H9 (cell line): ENCODE data around the gene CDYL2. TPM values are rescaled to one million over a fixed set of nuclear protein-coding genes. Genes with fewer than 3 reads are reported as not detected.

Source experiments
- DNase-seq: peaks from one replicate; pipeline ENCODE4 v3.0.0-alpha.2; 2017
- H2AFZ ChIP-seq: one replicate; pipeline ENCODE4 v1.6.1; 2013; ENCODE audit warnings: mild to moderate bottlenecking, low read length, control low read depth, moderate library complexity
- H2AK5ac ChIP-seq: 2 replicates; pipeline ENCODE4 v1.6.1; 2013; ENCODE audit warnings: low read length, control low read depth, mixed read lengths; ENCODE audit not compliant: insufficient read length
- H2BK120ac ChIP-seq: one replicate; pipeline ENCODE4 v1.6.1; 2013; ENCODE audit warnings: low read depth, mild to moderate bottlenecking, low read length, control low read depth, inconsistent platforms; ENCODE audit not compliant: poor library complexity, severe bottlenecking
- H2BK12ac ChIP-seq: 2 replicates; pipeline ENCODE4 v1.6.1; 2013; ENCODE audit warnings: low read length, control low read depth, mixed read lengths, low read depth; ENCODE audit not compliant: insufficient read length
- H2BK15ac ChIP-seq: 2 replicates; pipeline ENCODE4 v1.6.1; 2013; ENCODE audit warnings: low read depth, low read length, control low read depth
- H2BK20ac ChIP-seq: one replicate; pipeline ENCODE4 v1.6.1; 2013; ENCODE audit warnings: low read depth, mild to moderate bottlenecking, low read length, control low read depth, inconsistent platforms; ENCODE audit not compliant: poor library complexity, severe bottlenecking
- H2BK5ac ChIP-seq: 2 replicates; pipeline ENCODE4 v1.6.1; 2013; ENCODE audit warnings: low read length, control low read depth, mixed read lengths; ENCODE audit not compliant: insufficient read length
- H3K14ac ChIP-seq: 2 replicates; pipeline ENCODE4 v1.6.1; 2013; ENCODE audit warnings: low read length, control low read depth; ENCODE audit not compliant: insufficient read depth
- H3K18ac ChIP-seq: 2 replicates; pipeline ENCODE4 v1.6.1; 2013; ENCODE audit warnings: low read depth, mild to moderate bottlenecking, mixed read lengths, low read length, control low read depth; ENCODE audit not compliant: insufficient read length
- H3K23ac ChIP-seq: 2 replicates; pipeline ENCODE4 v1.6.1; 2013; ENCODE audit warnings: low read length, control low read depth, mixed read lengths, low read depth; ENCODE audit not compliant: insufficient read length
- H3K23me2 ChIP-seq: 2 replicates; pipeline ENCODE4 v1.6.1; 2013; ENCODE audit warnings: low read depth, mild to moderate bottlenecking, mixed read lengths, low read length, control low read depth; ENCODE audit not compliant: insufficient read length, poor library complexity, severe bottlenecking
- H3K27ac ChIP-seq: 2 replicates; pipeline ENCODE4 v1.5.1; 2013; ENCODE audit warnings: low read length, control low read depth, mixed read lengths, low read depth; ENCODE audit not compliant: insufficient read length
- H3K27me3 ChIP-seq: 2 replicates; pipeline ENCODE4 v1.6.1; 2013; ENCODE audit warnings: low read length, control low read depth, inconsistent platforms; ENCODE audit not compliant: insufficient read depth
- H3K4ac ChIP-seq: 2 replicates; pipeline ENCODE4 v1.6.1; 2013; ENCODE audit warnings: low read depth, mild to moderate bottlenecking, control low read depth, inconsistent platforms, low read length, moderate library complexity
- H3K4me1 ChIP-seq: 2 replicates; pipeline ENCODE4 v1.6.1; 2013; ENCODE audit warnings: low read length, control low read depth, inconsistent platforms; ENCODE audit not compliant: insufficient read depth
- H3K4me2 ChIP-seq: 2 replicates; pipeline ENCODE4 v1.6.1; 2013; ENCODE audit warnings: low read length, control low read depth, mixed read lengths; ENCODE audit not compliant: insufficient read length, insufficient read depth
- H3K56ac ChIP-seq: 2 replicates; pipeline ENCODE4 v1.6.1; 2013; ENCODE audit warnings: low read depth, mild to moderate bottlenecking, mixed read lengths, low read length, control low read depth; ENCODE audit not compliant: insufficient read length
- H3K79me1 ChIP-seq: 2 replicates; pipeline ENCODE4 v1.6.1; 2013; ENCODE audit warnings: low read depth, mild to moderate bottlenecking, moderate library complexity, low read length, control low read depth, inconsistent platforms; ENCODE audit not compliant: insufficient read depth, poor library complexity, severe bottlenecking
- H3K79me2 ChIP-seq: 2 replicates; pipeline ENCODE4 v1.6.1; 2013; ENCODE audit warnings: low read length, control low read depth, inconsistent platforms; ENCODE audit not compliant: insufficient read depth
- H3K9ac ChIP-seq: 2 replicates; pipeline ENCODE4 v1.6.1; 2013; ENCODE audit warnings: low read length, control low read depth, mixed read lengths; ENCODE audit not compliant: insufficient read length; ENCODE audit errors: extremely low read depth
- H3K9me3 ChIP-seq: one replicate; pipeline ENCODE4 v1.6.1; 2013; ENCODE audit warnings: low read depth, low read length, inconsistent platforms; ENCODE audit not compliant: control insufficient read depth
- H3T11ph ChIP-seq: one replicate; pipeline ENCODE4 v1.6.1; 2013; ENCODE audit warnings: mild to moderate bottlenecking, low read length, control low read depth, inconsistent platforms
- H4K20me1 ChIP-seq: one replicate; pipeline ENCODE4 v1.6.1; 2013; ENCODE audit not compliant: control insufficient read depth, insufficient read length, insufficient read depth
- H4K5ac ChIP-seq: 2 replicates; pipeline ENCODE4 v1.6.1; 2013; ENCODE audit warnings: low read depth, mild to moderate bottlenecking, mixed read lengths, low read length, control low read depth; ENCODE audit not compliant: insufficient read length
- H4K8ac ChIP-seq: replicated peaks from 2 replicates; pipeline ENCODE4 v1.6.1; 2013; ENCODE audit warnings: low read length, control low read depth, mixed read lengths, low read depth; ENCODE audit not compliant: insufficient read length
- H4K91ac ChIP-seq: 2 replicates; pipeline ENCODE4 v1.6.1; 2013; ENCODE audit warnings: low read depth, mild to moderate bottlenecking, moderate library complexity, mixed read lengths, low read length, control low read depth; ENCODE audit not compliant: insufficient read length
- H3K27ac Mint-ChIP-seq, 3 experiments: 2 replicates in 2 of 3; 3 replicates in 1 of 3; pipeline ENCODE4 v1.8.0; 2020 to 2021; ENCODE audit warnings: mixed read lengths in 3 of 3, mild to moderate bottlenecking in 1 of 3, moderate library complexity in 1 of 3
- H3K27me3 Mint-ChIP-seq: 2 replicates; pipeline ENCODE4 v1.8.0; 2021; ENCODE audit warnings: low read depth, mild to moderate bottlenecking, moderate library complexity, mixed read lengths
- H3K36me3 Mint-ChIP-seq, 3 experiments: 2 replicates in 2 of 3; 3 replicates in 1 of 3; pipeline ENCODE4 v1.8.0; 2020 to 2021; ENCODE audit warnings: low read depth in 3 of 3, mixed read lengths in 3 of 3; ENCODE audit not compliant: insufficient read depth in 1 of 3
- H3K4me1 Mint-ChIP-seq, 2 experiments: 2 replicates each; pipeline ENCODE4 v1.8.0; 2020; ENCODE audit warnings: mixed read lengths in 2 of 2
- H3K4me3 Mint-ChIP-seq, 2 experiments: 2 replicates in 1 of 2; 3 replicates in 1 of 2; pipeline ENCODE4 v1.8.0; 2020 to 2021; ENCODE audit warnings: mild to moderate bottlenecking in 2 of 2, mixed read lengths in 2 of 2, moderate library complexity in 1 of 2
- H3K9me3 Mint-ChIP-seq, 2 experiments: 2 replicates in 1 of 2; 3 replicates in 1 of 2; pipeline ENCODE4 v1.8.0; 2020; ENCODE audit warnings: mild to moderate bottlenecking in 2 of 2, mixed read lengths in 2 of 2, moderate library complexity in 1 of 2
- CTCF ChIP-seq: fragments of 200-600 bp; sonication (generic); conservative IDR thresholded peaks from 3 replicates; pipeline ENCODE4 v1.8.0; 2021; ENCODE audit warnings: antibody characterized with exemption, mild to moderate bottlenecking
- WGBS: extraction: QIAGEN DNeasy Blood & Tissue Kit; methylation state at CpG from one replicate; pipeline ENCODE4 v1.1.7; 2013; ENCODE audit warnings: missing lambda C conversion rate, low lambda C conversion rate, mixed read lengths; ENCODE audit not compliant: insufficient read length; ENCODE audit errors: extremely low coverage; 5-methylcytosine and 5-hydroxymethylcytosine counted together
- total RNA-seq: library from RNA; stranded (reverse); gene quantifications from 2 replicates; pipeline ENCODE4 v1.2.1, GENCODE V29; 2021

CDYL2 gene
- total RNA-seq, 1 experiment from 2014 or later = 4.2 TPM

- Histone ChIP-seq H3K23ac (no peak overlapping the region), H4K91ac (no peak overlapping the region), H3K14ac (no peak overlapping the region), H3T11ph (no peak overlapping the region), H3K79me1 (no peaks in the 10 kb centered on the region), H3K23me2 (no peaks in the 10 kb centered on the region), H4K5ac (no peak overlapping the region), H3K56ac (no peak overlapping the region), H3K9ac (no peak overlapping the region), H3K4me2 (no peak overlapping the region), H2BK5ac (no peak overlapping the region), H2AFZ (no peak overlapping the region), H2BK20ac (no peak overlapping the region), H4K8ac (no peak overlapping the region), H3K27me3 (no peaks in the 10 kb centered on the region), H4K20me1 (no peaks in the 10 kb centered on the region), H3K4ac (no peak overlapping the region), H3K79me2 (no peaks in the 10 kb centered on the region), H3K9me3 (no peaks in the 10 kb centered on the region), H3K27ac (no peak overlapping the region), H2AK5ac (no peak overlapping the region), H2BK120ac (no peak overlapping the region), H3K4me1 (no peaks in the 10 kb centered on the region), H2BK15ac (no peak overlapping the region), H2BK12ac (no peak overlapping the region), H3K18ac (no peak overlapping the region)
- Mint-ChIP-seq H3K36me3 (peaks cover 0 to 6% (median 2%) of the 10 kb centered on the region in 3 experiments; a peak in 4 of 7 replicates), H3K9me3 (peaks cover 8% of the 10 kb centered on the region in 2 experiments; a peak in 4 of 5 replicates), H3K27ac (no peak overlapping the region), H3K4me1 (peaks cover under 1 to 4% of the 10 kb centered on the region in 2 experiments; a peak in 3 of 4 replicates), H3K4me3 (no peak overlapping the region), H3K27me3 (no peaks in the 10 kb centered on the region; the same call in 1 of the 2 replicates)
- no peak for DNase-seq
- no peak for TF ChIP-seq CTCF
- WGBS = no CpG with 5 or more reads among the region's 8 CpGs
Measured at GRCh38 chr16:80604600-80605355, 199.6 kb downstream of the CDYL2 start.
